Measurements from ENCODE around the gene PYGO1. TPM values are rescaled to one million over a fixed set of nuclear protein-coding genes. Genes with fewer than 3 reads are reported as not detected.

Gene PYGO1
- total RNA-seq, 1 experiment from 2014 or later = 0.83 TPM

DNA sequence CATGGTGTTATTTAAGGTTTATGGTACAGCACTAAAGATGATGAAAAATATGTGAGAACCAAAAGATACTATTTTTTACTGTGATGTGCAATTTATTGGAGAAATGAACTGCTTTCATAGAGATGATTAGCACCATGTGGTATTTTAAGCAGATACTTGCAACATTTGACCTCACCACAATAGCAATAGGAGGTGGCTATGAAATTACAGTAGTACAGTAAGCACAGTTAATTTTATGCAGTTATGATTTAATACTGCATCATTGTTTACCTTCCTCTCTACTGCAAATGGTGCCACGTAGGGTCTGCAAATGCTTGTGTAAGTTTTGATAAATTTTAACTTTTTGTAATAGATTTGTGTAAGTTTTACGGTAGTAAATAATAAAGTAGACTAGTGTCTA lies 14.0 kb downstream of the PYGO1 start:
- Histone ChIP-seq H2BK12ac (ENCODE audit: insufficient read length, low read depth, low read length) (no peak overlapping the region), H2BK5ac (ENCODE audit: insufficient read length, low read length) (no peak overlapping the region), H4K8ac (replicated peaks; ENCODE audit: insufficient read length, low read depth, low read length) (no peak overlapping the region), H3K9ac (ENCODE audit: extremely low read depth, insufficient read length, low read length) (no peak overlapping the region), H3K4me2 (ENCODE audit: insufficient read depth, insufficient read length, low read length) (no peak overlapping the region), H4K5ac (ENCODE audit: insufficient read length, low read depth, low read length) (no peak overlapping the region), H3K4ac (ENCODE audit: low read depth, low read length) (no peak overlapping the region), H3K18ac (ENCODE audit: insufficient read length, low read depth, low read length) (no peak overlapping the region), H2BK20ac (ENCODE audit: low read depth, low read length, poor library complexity, severe bottlenecking) (no peak overlapping the region), H2BK15ac (ENCODE audit: low read depth, low read length) (no peak overlapping the region), H3K79me2 (ENCODE audit: insufficient read depth, low read length) (no peaks in the 10 kb centered on the region), H3K23me2 (ENCODE audit: insufficient read length, low read depth, low read length, poor library complexity, severe bottlenecking) (no peaks in the 10 kb centered on the region), H3K23ac (ENCODE audit: insufficient read length, low read depth, low read length) (no peak overlapping the region), H3K79me1 (ENCODE audit: insufficient read depth, low read depth, low read length, poor library complexity, severe bottlenecking) (no peaks in the 10 kb centered on the region), H4K20me1 (ENCODE audit: control insufficient read depth, insufficient read depth, insufficient read length) (no peaks in the 10 kb centered on the region), H3K14ac (ENCODE audit: insufficient read depth, low read length) (no peak overlapping the region), H3K27me3 (ENCODE audit: insufficient read depth, low read length) (no peaks in the 10 kb centered on the region), H3K56ac (ENCODE audit: insufficient read length, low read depth, low read length) (no peak overlapping the region), H2AFZ (ENCODE audit: low read length) (no peak overlapping the region), H3K4me1 (ENCODE audit: insufficient read depth, low read length) (no peaks in the 10 kb centered on the region), H4K91ac (ENCODE audit: insufficient read length, low read depth, low read length) (no peak overlapping the region), H2AK5ac (ENCODE audit: insufficient read length, low read length) (no peak overlapping the region), H2BK120ac (ENCODE audit: low read depth, low read length, poor library complexity, severe bottlenecking) (no peak overlapping the region), H3K9me3 (ENCODE audit: control insufficient read depth, low read depth, low read length) (no peaks in the 10 kb centered on the region), H3K27ac (ENCODE audit: insufficient read length, low read depth, low read length) (no peak overlapping the region), H3T11ph (ENCODE audit: low read length) (no peak overlapping the region)
- TF ChIP-seq, protein P1, sequence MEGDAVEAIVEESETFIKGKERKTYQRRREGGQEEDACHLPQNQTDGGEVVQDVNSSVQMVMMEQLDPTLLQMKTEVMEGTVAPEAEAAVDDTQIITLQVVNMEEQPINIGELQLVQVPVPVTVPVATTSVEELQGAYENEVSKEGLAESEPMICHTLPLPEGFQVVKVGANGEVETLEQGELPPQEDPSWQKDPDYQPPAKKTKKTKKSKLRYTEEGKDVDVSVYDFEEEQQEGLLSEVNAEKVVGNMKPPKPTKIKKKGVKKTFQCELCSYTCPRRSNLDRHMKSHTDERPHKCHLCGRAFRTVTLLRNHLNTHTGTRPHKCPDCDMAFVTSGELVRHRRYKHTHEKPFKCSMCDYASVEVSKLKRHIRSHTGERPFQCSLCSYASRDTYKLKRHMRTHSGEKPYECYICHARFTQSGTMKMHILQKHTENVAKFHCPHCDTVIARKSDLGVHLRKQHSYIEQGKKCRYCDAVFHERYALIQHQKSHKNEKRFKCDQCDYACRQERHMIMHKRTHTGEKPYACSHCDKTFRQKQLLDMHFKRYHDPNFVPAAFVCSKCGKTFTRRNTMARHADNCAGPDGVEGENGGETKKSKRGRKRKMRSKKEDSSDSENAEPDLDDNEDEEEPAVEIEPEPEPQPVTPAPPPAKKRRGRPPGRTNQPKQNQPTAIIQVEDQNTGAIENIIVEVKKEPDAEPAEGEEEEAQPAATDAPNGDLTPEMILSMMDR (conservative IDR thresholded peaks at IDR 0.05) = no peak
- no peaks in the 10 kb centered on the region for H3K4me1 Mint-ChIP-seq
- H3K9me3 Mint-ChIP-seq = peaks cover 4 to 14% of the 10 kb centered on the region in 2 experiments; a peak in 4 of 5 replicates
- no peak overlapping the region for H3K27ac Mint-ChIP-seq
- DNase-seq = no peak
- no peaks in the 10 kb centered on the region; the same call in 1 of the 2 replicates for H3K27me3 Mint-ChIP-seq (ENCODE audit: low read depth)
- peaks cover 0 to 8% (median 3%) of the 10 kb centered on the region in 3 experiments; a peak in 4 of 7 replicates for H3K36me3 Mint-ChIP-seq (ENCODE audit: insufficient read depth in 1 of 3, low read depth in 3 of 3)
- H3K4me3 Mint-ChIP-seq = no peak overlapping the region
- no CpG with 5 or more reads among the region's 2 CpGs for WGBS (ENCODE audit: extremely low coverage, insufficient read length, low lambda C conversion rate)
